ENCODE data around the gene ST6GALNAC3.
"Not testable (repeated sequence)": the region's sequence is repeated elsewhere in the genome, so short reads cannot be mapped to it uniquely, and the experiment has no call there.

ST6GALNAC3 gene

GRCh38 chr1:76121850-76122249 is 47.3 kb downstream of the ST6GALNAC3 start:
- H3K36me3 ChIP-seq (ENCODE audit: insufficient read depth, low read length), result no peaks in the 10 kb centered on the region
- H4K20me1 ChIP-seq (ENCODE audit: insufficient read depth, low read length, poor library complexity, severe bottlenecking), result no peaks in the 10 kb centered on the region
- H3K4me2 ChIP-seq (ENCODE audit: low read depth, low read length, poor library complexity, severe bottlenecking), result no peak overlapping the region
- H3K9ac ChIP-seq (ENCODE audit: low read depth, low read length, poor library complexity, severe bottlenecking), result no peak overlapping the region
- no peak overlapping the region for H3K4me3 ChIP-seq (ENCODE audit: low read length, poor library complexity, severe bottlenecking)
- no peaks in the 10 kb centered on the region for H3F3A ChIP-seq (ENCODE audit: low read depth)
- no peaks in the 10 kb centered on the region for H3K79me2 ChIP-seq (ENCODE audit: insufficient read depth, low read length)
- no peaks in the 10 kb centered on the region for H3K4me1 ChIP-seq (ENCODE audit: insufficient read depth, low read length, poor library complexity, severe bottlenecking)
- no peaks in the 10 kb centered on the region for H3K27me3 ChIP-seq (ENCODE audit: insufficient read depth, low read length, poor library complexity, severe bottlenecking)
- no peaks in the 10 kb centered on the region for H3K9me3 ChIP-seq (ENCODE audit: insufficient read depth, low read depth, low read length)
- no peaks in the 10 kb centered on the region for H3K9me2 ChIP-seq (replicated peaks; ENCODE audit: low read depth, low read length)
- no peak for TF ChIP-seq EZH2phosphoT487 (IDR thresholded peaks at IDR 0.05; ENCODE audit: borderline replicate concordance)
- TF ChIP-seq CTCF (conservative IDR thresholded peaks at IDR 0.05; ENCODE audit: low read length), result no peak
- no peak overlapping the region for H2AFZ ChIP-seq (ENCODE audit: low read length)

- Histone ChIP-seq H3K79me2 (ENCODE audit: insufficient read depth, low read length) (no peaks in the 10 kb centered on the region), H4K20me1 (ENCODE audit: insufficient read depth, low read length, poor library complexity, severe bottlenecking) (no peaks in the 10 kb centered on the region)
Observed at GRCh38 chr1:76122271-76122670, 47.7 kb downstream of the ST6GALNAC3 start.

GRCh38 chr1:76123411-76124064 is 49.0 kb downstream of the ST6GALNAC3 start:
- H3K9me2 ChIP-seq (replicated peaks; ENCODE audit: low read depth, low read length); H3K4me2 ChIP-seq (ENCODE audit: low read depth, low read length, poor library complexity, severe bottlenecking); H3F3A ChIP-seq (ENCODE audit: low read depth); H4K20me1 ChIP-seq (ENCODE audit: insufficient read depth, low read length, poor library complexity, severe bottlenecking); H2AFZ ChIP-seq (ENCODE audit: low read length); H3K27me3 ChIP-seq (ENCODE audit: insufficient read depth, low read length, poor library complexity, severe bottlenecking); H3K79me2 ChIP-seq (ENCODE audit: insufficient read depth, low read length); H3K9ac ChIP-seq (ENCODE audit: low read depth, low read length, poor library complexity, severe bottlenecking); H3K36me3 ChIP-seq (ENCODE audit: insufficient read depth, low read length); H3K4me1 ChIP-seq (ENCODE audit: insufficient read depth, low read length, poor library complexity, severe bottlenecking); H3K4me3 ChIP-seq (ENCODE audit: low read length, poor library complexity, severe bottlenecking); H3K9me3 ChIP-seq (ENCODE audit: insufficient read depth, low read depth, low read length): not testable (repeated sequence)

More at GRCh38 chr1:76122271-76122670, 47.7 kb downstream of the ST6GALNAC3 start:
- no peak overlapping the region for H3K4me3 ChIP-seq (ENCODE audit: low read length, poor library complexity, severe bottlenecking)
- no peak overlapping the region for H3K4me2 ChIP-seq (ENCODE audit: low read depth, low read length, poor library complexity, severe bottlenecking)
- H3K4me1 ChIP-seq (ENCODE audit: insufficient read depth, low read length, poor library complexity, severe bottlenecking), result no peaks in the 10 kb centered on the region
- H3K9ac ChIP-seq (ENCODE audit: low read depth, low read length, poor library complexity, severe bottlenecking), result no peak overlapping the region
- no peaks in the 10 kb centered on the region for H3K9me3 ChIP-seq (ENCODE audit: insufficient read depth, low read depth, low read length)
- H2AFZ ChIP-seq (ENCODE audit: low read length), result no peak overlapping the region
- no peaks in the 10 kb centered on the region for H3K9me2 ChIP-seq (replicated peaks; ENCODE audit: low read depth, low read length)
- H3K27me3 ChIP-seq (ENCODE audit: insufficient read depth, low read length, poor library complexity, severe bottlenecking), result no peaks in the 10 kb centered on the region
- no peaks in the 10 kb centered on the region for H3K36me3 ChIP-seq (ENCODE audit: insufficient read depth, low read length)
- no peaks in the 10 kb centered on the region for H3F3A ChIP-seq (ENCODE audit: low read depth)
- TF ChIP-seq EZH2phosphoT487 (IDR thresholded peaks at IDR 0.05; ENCODE audit: borderline replicate concordance), result no peak

- no peaks in the 10 kb centered on the region for H3K79me2 ChIP-seq (ENCODE audit: insufficient read depth, low read length)
Observed at GRCh38 chr1:76124196-76124595, 49.6 kb downstream of the ST6GALNAC3 start.

More at GRCh38 chr1:76124196-76124595, 49.6 kb downstream of the ST6GALNAC3 start:
- TF ChIP-seq CTCF (conservative IDR thresholded peaks at IDR 0.05; ENCODE audit: low read length) (no peak), EZH2phosphoT487 (IDR thresholded peaks at IDR 0.05; ENCODE audit: borderline replicate concordance) (no peak)
- Histone ChIP-seq H3K27me3 (ENCODE audit: insufficient read depth, low read length, poor library complexity, severe bottlenecking) (no peaks in the 10 kb centered on the region), H3K9me3 (ENCODE audit: insufficient read depth, low read depth, low read length) (no peaks in the 10 kb centered on the region), H2AFZ (ENCODE audit: low read length) (no peak overlapping the region), H3K9me2 (replicated peaks; ENCODE audit: low read depth, low read length) (no peaks in the 10 kb centered on the region), H3K4me2 (ENCODE audit: low read depth, low read length, poor library complexity, severe bottlenecking) (no peak overlapping the region), H3K4me3 (ENCODE audit: low read length, poor library complexity, severe bottlenecking) (no peak overlapping the region), H3K36me3 (ENCODE audit: insufficient read depth, low read length) (no peaks in the 10 kb centered on the region), H3F3A (ENCODE audit: low read depth) (no peaks in the 10 kb centered on the region), H4K20me1 (ENCODE audit: insufficient read depth, low read length, poor library complexity, severe bottlenecking) (no peaks in the 10 kb centered on the region), H3K9ac (ENCODE audit: low read depth, low read length, poor library complexity, severe bottlenecking) (no peak overlapping the region), H3K4me1 (ENCODE audit: insufficient read depth, low read length, poor library complexity, severe bottlenecking) (no peaks in the 10 kb centered on the region)

All from Loucy (cell line).